HG02981 (cell line): ENCODE measurements around the gene C1orf74.
A peak's percentile ranks its signal among the peaks of the same experiment; 100 is the strongest.

Experiments
- ATAC-seq: cut with Tn5 transposase; IDR thresholded peaks from one replicate; pipeline ENCODE4 v1.9.1; 2021; ENCODE audit warnings: mild to moderate bottlenecking, moderate library complexity; ENCODE audit not compliant: unreplicated experiment

C1orf74 gene

DNA sequence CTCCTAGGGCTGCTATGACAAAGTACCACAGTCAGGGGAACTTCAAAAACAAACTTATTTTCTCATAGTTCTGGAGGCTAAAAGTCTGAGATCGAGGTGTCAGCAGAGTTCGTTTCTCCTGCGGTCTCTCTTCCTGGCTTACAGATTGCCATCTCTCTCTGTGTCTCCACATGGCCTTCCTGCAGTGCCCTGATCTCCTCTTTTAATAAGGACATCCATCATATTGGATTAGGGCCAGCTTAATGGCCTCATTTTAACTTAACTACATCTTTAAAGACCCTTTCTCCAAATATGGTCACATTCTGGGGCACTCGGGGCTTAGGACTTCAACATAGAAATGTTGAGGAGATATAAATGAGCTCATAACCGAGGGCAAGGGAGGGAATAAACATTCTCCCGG, 12.2 kb downstream of the C1orf74 start:
- ATAC-seq, result no peak

DNA sequence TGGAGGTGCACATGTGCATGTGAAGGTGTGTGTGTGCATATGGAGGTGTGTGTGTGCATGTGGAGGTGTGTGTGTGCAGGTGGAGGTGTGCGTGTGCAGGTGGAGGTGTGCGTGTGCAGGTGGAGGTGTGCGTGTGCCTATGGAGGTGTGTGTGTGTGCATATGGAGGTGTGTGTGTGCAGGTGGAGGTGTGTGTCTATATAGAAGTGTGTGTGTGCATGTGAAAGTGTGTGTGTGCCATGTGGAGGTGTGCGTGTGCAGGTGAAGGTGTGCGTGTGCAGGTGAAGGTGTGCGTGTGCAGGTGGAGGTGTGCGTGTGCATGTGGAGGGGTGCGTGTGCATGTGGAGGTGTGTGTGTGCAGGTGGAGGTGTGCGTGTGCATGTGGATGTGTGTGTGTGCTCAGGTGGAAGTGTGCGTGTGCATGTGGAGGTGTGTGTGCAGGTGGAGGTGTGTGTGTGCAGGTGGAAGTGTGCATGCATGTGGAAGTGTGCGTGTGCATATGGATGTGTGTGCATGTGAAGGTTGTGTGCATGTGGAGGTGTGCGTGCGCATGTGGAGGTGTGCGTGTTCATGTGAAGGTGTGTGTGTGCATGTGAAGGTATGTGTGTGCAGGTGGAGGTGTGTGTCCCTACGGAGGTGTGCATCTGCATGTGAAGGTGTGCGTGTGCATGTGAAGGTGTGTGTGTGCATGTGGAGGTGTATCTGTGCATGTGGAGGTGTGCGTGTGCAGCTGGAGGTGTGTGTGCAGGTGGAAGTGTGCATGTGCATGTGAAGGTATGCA, 13.5 kb downstream of the C1orf74 start:
- no peak for ATAC-seq

DNA sequence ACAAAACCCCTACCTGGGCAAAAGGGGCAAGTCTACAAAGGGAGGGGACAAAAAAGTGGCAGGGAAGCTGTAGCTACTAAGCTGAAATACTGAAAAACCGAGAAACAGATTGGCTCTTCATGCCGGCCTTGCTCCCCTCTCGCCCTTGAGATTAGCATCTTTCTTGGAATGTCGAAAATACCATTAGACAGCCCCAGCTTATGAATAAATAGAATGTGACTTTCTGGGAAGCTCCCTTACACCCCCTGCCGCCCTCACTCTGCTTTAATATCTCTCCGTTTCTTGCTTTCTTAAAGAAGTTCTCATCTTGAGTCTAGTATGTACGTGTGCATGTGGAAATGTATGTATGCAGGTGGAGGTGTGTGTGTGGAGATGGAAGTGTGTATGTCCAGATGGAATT, 14.4 kb downstream of the C1orf74 start:
- no peak for ATAC-seq

DNA sequence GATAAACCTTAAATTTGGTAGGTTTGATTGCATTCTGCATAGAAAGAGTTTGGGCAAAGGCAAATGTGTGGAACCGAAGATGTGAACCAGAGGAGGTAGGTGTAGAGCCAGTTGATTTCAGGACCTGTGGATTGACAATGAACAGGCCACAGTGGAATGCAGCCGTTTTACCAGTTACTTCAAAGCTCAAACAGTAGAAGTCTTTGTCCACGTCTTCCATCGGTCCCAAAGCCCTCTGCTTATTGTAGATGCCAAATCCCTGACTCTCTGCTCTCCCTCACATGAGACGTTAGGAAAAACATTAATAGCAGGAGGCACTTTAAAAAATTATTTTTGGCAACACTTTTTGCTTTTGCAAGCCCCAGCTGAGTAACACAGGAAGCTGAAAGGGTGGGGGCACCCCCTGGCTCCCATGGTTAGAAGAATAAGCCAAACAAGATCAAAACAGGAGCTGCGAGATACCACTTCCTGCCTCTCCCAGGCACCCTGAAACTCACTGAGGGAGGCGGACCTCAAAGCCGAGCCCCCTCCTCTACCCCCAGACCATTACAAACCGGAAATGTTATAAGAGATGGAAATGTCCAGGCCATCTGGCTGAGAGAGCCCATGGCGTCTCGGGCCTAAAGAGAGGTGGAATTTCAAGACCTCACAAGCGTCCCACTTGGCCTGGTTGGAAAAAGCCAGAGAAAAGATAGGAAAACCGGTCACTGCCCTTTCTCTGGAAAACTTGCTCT, 15.0 kb downstream of the C1orf74 start:
- peak; percentile 75 for ATAC-seq

DNA sequence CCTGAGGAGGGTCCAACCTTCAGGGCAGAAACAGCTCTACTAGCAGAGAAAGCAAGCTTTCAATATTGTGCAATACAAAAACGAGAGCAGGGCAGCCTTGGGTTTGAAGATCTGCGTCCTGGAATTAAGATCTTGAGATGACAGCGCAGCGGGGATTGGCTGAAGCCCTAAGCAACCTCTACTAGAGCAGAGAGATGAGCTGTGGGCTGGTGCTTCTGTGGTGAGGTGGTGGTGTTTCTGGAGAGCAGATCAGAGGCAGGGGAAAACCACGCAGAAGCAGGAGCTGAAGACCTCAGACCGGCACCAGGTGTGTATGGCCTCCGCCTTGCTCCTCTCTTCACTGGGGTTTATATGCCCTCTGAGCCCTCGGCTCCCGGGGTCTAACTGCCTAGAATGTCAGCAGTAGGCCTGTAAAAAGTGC, 16.0 kb downstream of the C1orf74 start:
- peak; percentile 87 for ATAC-seq

DNA sequence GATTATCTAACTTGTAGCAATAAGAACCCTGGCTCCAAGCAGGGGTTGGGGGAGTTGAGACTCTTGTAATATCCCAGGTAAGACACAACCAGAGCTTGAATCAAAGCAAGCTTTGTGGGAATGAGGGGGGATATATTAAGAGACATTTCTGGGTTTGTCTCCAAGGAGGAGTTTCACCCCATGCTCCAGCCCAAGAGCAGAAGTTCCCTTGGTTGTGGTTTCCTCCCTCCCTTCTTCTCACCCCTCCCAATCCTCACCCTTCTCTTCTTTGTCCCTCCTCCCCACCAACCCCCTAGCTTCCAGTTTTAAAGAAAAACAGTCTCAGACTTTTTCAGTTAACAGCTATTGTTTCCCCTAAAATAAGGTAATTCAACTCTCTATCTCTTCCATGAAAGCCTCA, 16.7 kb downstream of the C1orf74 start:
- ATAC-seq, result no peak

DNA sequence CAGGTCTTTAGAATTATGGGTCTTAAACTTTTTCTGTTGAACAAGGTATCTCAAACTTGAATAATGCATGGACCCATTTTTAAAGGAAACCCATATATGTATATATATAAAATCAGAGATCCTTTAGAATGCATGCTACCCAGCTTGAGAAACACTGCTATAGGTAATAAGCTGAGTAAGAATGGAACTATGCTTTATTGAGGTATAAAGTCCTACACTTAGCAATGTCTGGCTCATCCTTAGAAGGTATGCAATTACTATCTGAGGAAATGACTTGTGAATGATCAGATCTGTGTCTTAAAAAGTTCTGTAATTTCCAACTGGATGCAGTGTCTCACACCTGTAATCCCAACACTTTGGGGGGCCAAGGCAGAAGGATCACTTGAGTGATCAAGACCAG, 17.3 kb downstream of the C1orf74 start:
- ATAC-seq, result no peak

DNA sequence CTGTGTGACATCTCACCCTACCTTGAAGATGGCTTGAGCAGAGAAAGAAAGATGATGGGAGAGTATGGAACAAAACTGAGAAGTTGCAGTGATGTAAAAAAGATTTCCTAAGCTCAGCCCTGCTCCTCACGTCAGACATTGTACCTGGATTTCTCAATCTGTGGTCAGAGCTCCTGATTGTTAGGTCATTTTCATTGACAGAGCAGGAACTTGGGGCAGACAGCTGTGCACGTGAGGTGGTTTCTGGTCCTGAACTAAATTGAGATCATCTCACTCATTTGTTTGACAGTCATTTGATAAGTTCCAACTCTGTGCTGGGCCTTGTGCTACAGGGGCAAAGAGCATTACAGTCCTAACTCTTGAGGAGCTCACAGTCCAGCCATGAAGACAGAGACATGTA, 18.3 kb downstream of the C1orf74 start:
- ATAC-seq, result no peak

DNA sequence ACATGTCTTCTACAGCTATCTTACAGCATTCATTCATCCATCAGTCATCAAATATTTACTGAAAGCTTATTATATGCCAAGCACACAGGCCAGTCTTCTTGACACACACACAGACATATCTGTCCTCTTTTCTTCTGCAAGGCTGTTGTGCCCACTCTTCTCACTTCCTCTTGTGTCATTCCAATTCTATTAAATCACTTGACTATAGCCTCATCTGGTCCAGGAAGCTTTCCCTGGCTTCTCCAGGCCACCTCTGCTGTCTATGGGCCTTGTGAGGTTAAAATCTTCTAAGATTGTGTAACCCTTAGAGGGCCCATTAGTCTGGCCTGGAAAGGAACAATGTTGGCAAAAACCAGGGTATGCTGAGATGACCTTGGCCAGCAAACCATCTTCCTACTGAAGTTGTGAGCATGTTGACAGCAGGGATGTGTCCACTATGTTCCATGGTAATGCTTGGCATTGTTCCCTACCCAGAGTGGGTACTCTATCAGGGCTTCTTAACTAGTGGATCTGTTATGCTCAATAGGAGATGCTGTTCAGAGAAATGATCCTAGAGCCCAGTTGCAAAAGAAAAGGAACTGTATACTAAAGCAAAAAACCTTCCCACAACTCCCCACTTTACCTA, 23.2 kb downstream of the C1orf74 start:
- ATAC-seq, result no peak

DNA sequence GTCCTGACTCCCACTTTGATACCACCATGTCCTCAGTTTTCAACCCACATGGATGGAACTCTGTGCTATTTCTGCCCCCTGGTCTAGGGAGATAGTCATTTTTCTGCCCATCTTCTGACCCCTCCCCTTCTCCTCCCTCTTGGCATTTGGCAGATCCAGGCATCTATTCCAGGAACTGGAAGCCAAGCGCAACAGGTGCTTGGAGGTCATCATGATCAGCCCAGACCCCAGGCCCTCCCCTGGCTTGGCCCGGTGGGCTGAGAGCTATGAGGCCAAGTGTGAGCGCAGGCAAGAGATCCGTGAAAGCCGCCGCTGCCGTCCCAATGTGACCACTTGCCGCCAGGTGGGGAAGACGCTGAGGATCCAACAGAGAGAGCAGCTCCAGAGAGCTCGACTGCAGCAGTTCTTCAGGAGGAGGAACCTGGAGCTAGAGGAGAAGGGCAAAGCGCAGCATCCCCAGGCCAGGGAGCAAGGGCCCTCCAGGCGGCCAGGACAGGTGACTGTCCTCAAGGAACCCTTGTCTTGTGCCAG, 24.5 kb downstream of the C1orf74 start:
- no peak for ATAC-seq

DNA sequence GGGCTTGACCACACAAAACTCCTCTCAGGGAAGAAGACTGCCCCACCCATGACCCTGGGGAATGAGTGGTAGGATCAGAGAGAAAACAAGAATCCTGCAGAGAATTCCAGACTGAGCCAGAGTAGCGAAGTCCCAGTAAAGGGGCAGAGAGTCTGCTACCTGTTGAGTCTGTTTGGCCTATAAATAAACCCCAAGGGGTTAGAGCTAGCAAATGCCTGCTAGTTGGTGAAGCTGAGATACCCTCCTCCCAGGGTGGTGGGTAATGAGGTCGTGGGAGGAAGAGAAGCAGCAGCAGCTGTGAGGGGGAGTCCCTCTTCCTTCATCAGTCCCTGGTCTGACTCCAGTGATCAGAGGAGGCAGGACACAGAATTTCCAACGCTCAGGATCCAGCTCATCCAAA, 26.0 kb downstream of the C1orf74 start:
- no peak for ATAC-seq

DNA sequence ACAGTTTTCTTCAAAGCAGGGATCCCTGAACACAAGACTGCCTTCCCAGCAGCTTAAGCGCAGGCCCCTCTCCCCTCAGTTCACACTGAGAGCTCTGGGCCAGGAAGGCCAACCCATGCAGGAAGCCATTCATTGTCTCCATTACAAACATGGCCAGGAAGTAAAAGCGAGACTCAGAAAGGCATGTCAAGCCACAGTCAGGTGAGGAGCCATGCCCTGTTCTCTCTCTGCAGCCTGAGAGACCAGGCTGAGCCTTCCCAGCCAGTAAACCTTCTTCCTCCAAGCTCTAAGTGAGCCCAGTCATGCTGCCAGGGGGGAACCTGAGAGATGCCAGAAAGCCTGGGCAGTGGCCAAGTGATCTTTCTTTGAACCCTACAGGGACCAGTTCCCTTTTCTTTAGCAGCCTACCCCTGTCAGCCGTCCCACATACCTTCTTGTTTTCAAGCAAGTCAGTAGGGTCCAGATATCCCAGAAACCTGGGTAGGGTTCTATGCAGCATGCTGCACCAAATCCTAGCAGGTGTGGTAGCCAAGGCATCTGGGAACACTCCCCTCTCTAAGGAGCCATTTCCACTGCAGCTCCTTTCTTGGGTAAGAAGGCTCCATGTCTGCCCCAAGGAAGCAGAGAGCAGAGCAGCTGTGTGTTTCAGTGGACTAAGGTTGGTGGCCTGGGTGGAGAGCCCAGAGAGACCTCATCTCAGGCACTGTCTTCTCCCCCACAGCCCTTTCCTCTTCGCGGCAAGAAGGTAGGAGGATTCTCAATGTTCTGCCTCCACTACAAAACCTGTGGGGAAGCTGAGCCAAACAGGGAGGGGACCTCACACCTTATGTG, 27.5 kb downstream of the C1orf74 start:
- peak; percentile 25 for ATAC-seq

DNA sequence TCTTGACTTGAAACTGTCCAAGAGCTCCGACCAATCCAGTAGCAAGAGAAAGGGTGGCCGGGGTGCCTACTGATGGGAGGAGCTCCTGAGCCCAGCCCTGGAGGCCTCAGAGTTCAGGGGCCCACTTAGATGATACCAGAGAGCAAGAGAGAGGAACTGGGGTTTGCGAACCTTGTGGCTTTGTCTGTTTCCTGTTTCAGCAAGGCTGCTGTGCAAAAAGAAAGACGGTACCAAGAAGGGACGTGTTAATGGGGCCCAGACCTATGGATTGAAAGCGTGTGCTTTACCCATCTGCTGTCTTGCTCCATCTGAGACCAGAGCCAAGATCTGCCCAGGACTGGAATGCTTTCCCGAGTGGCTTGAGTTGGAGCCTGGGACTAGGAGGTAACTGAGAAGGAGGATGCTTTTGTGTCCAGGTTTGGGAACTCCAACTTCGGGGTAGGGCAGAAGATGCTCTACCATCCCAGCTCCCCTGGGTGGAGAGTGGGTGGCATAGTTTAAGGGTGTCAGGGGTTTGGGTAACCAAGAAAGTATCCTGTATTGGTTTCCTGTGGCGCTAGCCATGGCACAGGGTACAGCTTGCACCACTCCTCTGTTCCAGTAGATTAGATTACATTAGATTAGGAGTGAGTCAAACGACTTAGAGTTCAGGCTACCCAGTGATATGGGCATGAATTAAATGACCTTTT, 28.3 kb downstream of the C1orf74 start, which contains the start of gene TRAF3IP3:
TSS of gene TRAF3IP3 (plus strand) at position 128 of the 689 bp plus-strand sequence. CDS start 3,987 bp downstream, outside the sequence.
- ATAC-seq, result peak; percentile 82

DNA sequence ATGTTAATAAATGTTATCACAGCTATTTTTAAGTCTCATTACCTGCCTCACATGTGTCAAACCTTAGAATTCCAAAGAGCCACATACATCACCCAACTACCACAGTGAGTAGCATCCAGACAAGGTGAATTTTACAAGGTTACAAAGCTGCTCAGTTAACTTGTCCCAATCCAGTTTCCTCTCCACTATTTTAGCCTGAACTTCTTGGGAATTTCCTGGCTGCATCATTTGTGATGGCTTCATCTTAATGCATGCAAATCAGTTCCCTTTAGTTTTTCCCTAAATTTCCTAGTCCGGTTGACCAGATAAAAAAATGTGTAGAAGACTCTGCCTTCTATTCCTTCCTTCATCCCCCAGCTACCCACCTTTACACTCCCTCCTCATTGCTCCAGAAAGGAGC, 29.1 kb downstream of the C1orf74 start:
- ATAC-seq, result no peak

DNA sequence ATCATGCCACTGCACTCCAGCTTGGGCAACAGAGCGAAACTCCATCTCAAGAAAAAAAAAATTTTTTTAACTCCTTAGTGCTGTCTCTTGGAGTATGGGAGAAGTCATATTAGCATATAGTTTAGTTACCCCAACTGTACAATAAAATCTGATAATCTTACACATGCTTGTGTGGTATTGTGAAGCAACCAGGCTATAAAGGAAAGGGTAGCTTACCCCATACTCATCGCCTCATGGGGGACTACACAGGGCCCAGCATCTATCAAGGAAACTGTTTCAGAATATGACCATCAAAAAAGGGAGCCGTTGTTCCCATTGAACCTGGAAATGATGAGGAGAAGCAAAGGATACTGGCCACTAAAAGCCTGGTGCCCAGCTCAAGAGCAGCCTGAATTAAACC, 31.5 kb downstream of the C1orf74 start:
- ATAC-seq, result no peak

DNA sequence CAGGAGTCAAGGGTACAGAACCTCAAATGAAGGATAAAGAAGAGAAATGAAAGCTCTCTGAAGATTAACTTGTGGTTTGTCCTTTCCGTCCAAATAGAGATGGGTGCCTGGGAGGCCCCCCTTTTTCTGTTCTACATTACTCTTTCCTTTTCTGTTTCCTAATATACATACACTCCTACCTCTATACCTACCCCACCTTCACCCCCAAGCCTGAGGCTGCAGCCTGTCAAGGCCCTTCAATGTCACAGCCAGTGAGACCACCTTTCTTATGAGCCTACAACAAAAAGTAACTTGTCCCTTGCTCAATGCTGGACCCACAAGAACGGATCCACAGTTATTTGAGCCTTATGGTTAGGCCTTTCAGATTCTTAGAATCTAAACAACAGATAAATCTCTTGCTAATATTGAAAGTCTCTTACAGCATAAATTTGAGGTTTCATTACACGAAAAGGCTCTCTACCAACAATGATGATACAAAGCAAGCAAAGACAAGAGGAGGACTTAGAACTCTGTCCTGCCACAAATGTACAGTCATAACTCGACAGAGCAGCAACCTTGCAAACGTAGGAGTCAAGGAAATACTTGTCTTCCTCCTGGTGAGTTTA, 32.6 kb downstream of the C1orf74 start:
- peak; percentile 47 for ATAC-seq

DNA sequence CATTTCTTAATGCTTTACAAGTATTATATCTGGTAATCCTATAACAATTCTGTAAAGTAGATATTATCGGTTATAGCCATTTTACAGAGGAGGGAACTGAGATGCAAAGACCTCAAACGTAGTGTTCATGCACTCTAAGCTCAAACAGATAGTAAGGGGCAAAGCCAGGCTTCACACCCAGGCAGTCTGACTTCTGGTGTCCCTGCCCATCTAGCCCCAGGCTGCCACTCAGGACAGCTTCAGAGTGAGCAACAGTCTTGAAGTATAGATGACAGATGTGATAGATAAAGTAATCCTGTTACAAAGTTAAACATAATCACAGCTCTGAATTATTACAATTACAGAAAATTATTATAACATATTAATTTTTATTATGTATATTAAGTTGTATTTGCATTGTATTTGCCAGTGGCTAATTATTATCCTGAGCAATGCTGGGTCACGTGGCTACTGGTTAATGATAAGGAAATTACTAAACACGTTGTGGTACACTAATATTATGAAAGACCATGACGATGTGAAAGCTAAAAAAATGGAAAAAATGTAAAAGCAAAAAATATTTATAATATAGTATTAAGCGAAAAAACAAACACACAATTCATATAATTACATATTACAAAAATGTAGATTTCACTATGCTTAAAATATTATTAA, 34.6 kb downstream of the C1orf74 start:
- ATAC-seq, result no peak

DNA sequence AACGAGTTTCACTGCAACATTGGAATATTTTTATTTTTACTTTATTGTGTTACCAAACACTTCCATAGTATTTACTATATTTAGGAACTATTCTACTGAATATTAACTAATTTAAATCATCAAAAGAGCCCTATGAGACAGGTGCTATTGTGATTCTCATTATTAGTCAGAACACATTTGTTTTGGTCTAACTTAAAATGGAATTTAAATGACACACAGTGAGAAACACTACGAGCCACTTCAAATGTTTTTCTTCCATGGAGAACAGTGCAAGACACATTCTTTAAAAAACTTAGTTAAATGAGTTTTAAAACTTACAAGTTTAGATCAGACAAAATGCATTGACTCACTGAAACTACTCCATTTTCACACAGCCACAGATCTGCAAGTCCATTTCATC, 35.2 kb downstream of the C1orf74 start:
- ATAC-seq, result no peak

DNA sequence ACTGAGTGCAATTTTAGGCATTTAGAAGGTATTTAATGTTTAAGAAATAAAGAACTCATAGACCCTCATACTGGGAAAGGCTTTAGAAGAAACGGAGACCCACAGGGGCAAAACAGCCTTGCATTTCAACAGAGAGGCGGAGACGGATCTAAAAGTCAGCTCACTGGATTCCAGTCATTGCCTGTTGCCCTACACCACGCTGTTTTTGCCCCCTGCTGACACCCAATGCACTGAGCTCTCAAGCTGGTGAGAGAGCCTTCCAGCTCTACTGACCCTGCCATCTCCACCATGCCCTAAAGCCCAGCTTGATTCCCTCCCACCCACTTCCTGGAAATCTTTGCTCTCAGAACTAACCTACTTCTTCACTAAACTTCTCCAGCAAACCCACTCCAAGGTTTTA, 35.7 kb downstream of the C1orf74 start:
- no peak for ATAC-seq
